A673 (cell line): Measurements from ENCODE around the gene LPIN3. TPM values are rescaled to one million over a fixed set of nuclear protein-coding genes. Genes with fewer than 3 reads are reported as not detected.
A peak's percentile ranks its signal among the peaks of the same experiment; 100 is the strongest.
"Not testable (repeated sequence)": the region's sequence is repeated elsewhere in the genome, so short reads cannot be mapped to it uniquely, and the experiment has no call there.

Experiments used
- BruUV-seq: library from RNA; stranded (reverse); fragments of 400-500 nt; replicated peaks from 2 replicates; lab custom pipeline; 2021; lab: Mats Ljungman, UMichigan
- CTCF ChIA-PET: fragments of 300-600 bp; sonication (Branson Sonifier 250); formaldehyde crosslinking; loops from one replicate; lab custom pipeline; 2022; ENCODE audit warnings: antibody characterized with exemption; lab: Charles Lee
- POLR2A ChIA-PET: fragments of 300-600 bp; sonication (Branson Sonifier 250); formaldehyde crosslinking; loops from one replicate; lab custom pipeline; 2022; ENCODE audit warnings: antibody characterized with exemption; ENCODE audit not compliant: low non-redundant PET; lab: Charles Lee
- DNase-seq: peaks from one replicate; pipeline ENCODE4 v3.0.0-alpha.2; 2015; ENCODE audit warnings: low spot score
- H3K27ac ChIP-seq: fragments of 200-600 bp; sonication (generic); 2 replicates; pipeline ENCODE4 v1.5.1; 2016; ENCODE audit warnings: mixed run types, low read depth, mild to moderate bottlenecking, mixed read lengths, antibody characterized with exemption, low read length; ENCODE audit not compliant: poor library complexity, severe bottlenecking
- H3K27me3 ChIP-seq: fragments of 200-600 bp; sonication (generic); replicated peaks from 2 replicates; pipeline ENCODE4 v1.6.1; 2017; ENCODE audit warnings: mixed run types, low read depth, mild to moderate bottlenecking, mixed read lengths, antibody characterized with exemption, low read length; ENCODE audit not compliant: insufficient read depth, poor library complexity
- H3K36me3 ChIP-seq: fragments of 200-600 bp; sonication (generic); 2 replicates; pipeline ENCODE4 v1.6.1; 2016; ENCODE audit warnings: mixed run types, mild to moderate bottlenecking, mixed read lengths, antibody characterized with exemption, low read length; ENCODE audit not compliant: insufficient read depth, poor library complexity, severe bottlenecking
- H3K4me1 ChIP-seq: fragments of 200-600 bp; sonication (generic); 2 replicates; pipeline ENCODE4 v1.6.1; 2017; ENCODE audit warnings: mixed run types, mild to moderate bottlenecking, mixed read lengths, antibody characterized with exemption, low read length; ENCODE audit not compliant: insufficient read depth, poor library complexity, severe bottlenecking
- H3K4me3 ChIP-seq: fragments of 200-600 bp; sonication (generic); 2 replicates; pipeline ENCODE4 v1.5.1; 2016; ENCODE audit warnings: low read depth, mixed run types, mild to moderate bottlenecking, mixed read lengths, low read length; ENCODE audit not compliant: poor library complexity, severe bottlenecking
- H3K9me3 ChIP-seq: fragments of 200-600 bp; sonication (generic); 2 replicates; pipeline ENCODE4 v1.6.1; 2016; ENCODE audit warnings: mixed run types, low read depth, mild to moderate bottlenecking, mixed read lengths, antibody characterized with exemption, low read length; ENCODE audit not compliant: poor library complexity, severe bottlenecking
- EZH2 ChIP-seq: fragments of 200-600 bp; sonication (generic); IDR thresholded peaks from 2 replicates; pipeline ENCODE4 v1.6.1; 2017; ENCODE audit warnings: borderline replicate concordance, low read depth, mild to moderate bottlenecking, mixed read lengths, antibody characterized with exemption, low read length; ENCODE audit not compliant: poor library complexity, severe bottlenecking
- intact Hi-C: fragments of 100-400 bp; cut with micrococcal nuclease; formaldehyde crosslinking; loops from one replicate; pipeline ENCODE4 v1.10.0; 2022; ENCODE audit not compliant: unreplicated experiment
- total RNA-seq: library from RNA; stranded (reverse); gene quantifications from 2 replicates; pipeline ENCODE4 v1.2.3, GENCODE V29; 2021
- TF ChIP-seq, protein P1 (sequence below): fragments of 300-800, 200-600 bp; sonication (generic); conservative IDR thresholded peaks from 2 replicates; pipeline ENCODE4 v1.5.1; 2017; ENCODE audit warnings: low read depth, mild to moderate bottlenecking, antibody characterized with exemption, low read length, moderate library complexity, mixed read lengths

Gene LPIN3
- total RNA-seq, 1 experiment from 2014 or later = 1.3 TPM

DNA sequence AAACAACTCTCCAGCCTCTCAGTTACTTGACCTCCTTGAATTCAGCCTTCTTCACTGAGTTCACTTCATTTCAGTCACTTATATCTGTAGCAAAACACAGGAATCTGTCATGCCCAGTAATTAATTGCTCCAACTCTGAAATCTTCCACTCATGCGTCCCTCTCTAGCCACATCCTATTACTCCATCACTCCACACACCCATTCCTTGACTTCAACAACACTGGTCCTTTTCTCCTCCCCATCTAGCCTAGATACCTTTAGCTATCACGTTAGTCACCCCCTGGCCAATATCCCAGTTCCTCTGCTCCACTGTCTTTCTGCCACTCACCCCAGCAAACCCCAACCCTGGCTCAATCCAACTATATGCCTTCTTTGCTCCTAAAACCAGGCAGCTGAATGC lies 30.8 kb upstream of the LPIN3 start:
- no TSS peak for BruUV-seq
- H3K4me3 ChIP-seq = no peak overlapping the region
- no peaks in the 10 kb centered on the region for H3K9me3 ChIP-seq
- H3K27me3 ChIP-seq = no peaks in the 10 kb centered on the region
- intact Hi-C loops = no loop called here
- CTCF ChIA-PET = interaction anchor here (0.7 kb wide), 1 partner anchor 36 kb away, joined by 4 read pairs; no protein-coding TSS in a partner anchor
- no peaks in the 10 kb centered on the region for H3K4me1 ChIP-seq
- H3K27ac ChIP-seq = no peak overlapping the region
- H3K36me3 ChIP-seq = no peaks in the 10 kb centered on the region
- POLR2A ChIA-PET = no interaction called here
- DNase-seq = no peak
- TF ChIP-seq EZH2 = no peak
- TF ChIP-seq, protein P1, sequence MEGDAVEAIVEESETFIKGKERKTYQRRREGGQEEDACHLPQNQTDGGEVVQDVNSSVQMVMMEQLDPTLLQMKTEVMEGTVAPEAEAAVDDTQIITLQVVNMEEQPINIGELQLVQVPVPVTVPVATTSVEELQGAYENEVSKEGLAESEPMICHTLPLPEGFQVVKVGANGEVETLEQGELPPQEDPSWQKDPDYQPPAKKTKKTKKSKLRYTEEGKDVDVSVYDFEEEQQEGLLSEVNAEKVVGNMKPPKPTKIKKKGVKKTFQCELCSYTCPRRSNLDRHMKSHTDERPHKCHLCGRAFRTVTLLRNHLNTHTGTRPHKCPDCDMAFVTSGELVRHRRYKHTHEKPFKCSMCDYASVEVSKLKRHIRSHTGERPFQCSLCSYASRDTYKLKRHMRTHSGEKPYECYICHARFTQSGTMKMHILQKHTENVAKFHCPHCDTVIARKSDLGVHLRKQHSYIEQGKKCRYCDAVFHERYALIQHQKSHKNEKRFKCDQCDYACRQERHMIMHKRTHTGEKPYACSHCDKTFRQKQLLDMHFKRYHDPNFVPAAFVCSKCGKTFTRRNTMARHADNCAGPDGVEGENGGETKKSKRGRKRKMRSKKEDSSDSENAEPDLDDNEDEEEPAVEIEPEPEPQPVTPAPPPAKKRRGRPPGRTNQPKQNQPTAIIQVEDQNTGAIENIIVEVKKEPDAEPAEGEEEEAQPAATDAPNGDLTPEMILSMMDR = no peak

DNA sequence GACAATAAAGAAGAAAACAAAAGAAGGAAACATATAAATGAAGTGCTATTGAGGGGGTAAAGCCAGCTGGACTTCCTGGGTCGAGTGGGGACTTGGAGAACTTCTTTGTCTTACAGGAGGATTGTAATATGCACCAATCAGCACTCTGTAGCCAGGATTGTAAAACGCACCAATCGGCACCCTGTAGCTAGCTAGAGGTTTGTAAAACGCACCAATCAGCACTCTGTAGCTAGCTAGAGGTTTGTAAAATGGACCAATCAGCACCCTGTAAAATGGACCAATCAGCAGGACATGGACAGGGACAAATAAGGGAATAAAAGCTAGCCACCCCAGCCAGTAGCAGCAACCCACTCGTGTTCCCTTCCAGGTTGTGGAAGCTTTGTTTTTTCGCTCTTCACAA lies 28.6 kb upstream of the LPIN3 start:
- H3K4me1 ChIP-seq, DNase-seq, intact Hi-C loops, POLR2A ChIA-PET, H3K27me3 ChIP-seq, H3K27ac ChIP-seq, H3K9me3 ChIP-seq, H3K4me3 ChIP-seq, H3K36me3 ChIP-seq, BruUV-seq: not testable (repeated sequence)
- CTCF ChIA-PET = interaction anchor here (0.6 kb wide), 1 partner anchor 80 kb away, joined by 3 read pairs; no protein-coding TSS in a partner anchor

DNA sequence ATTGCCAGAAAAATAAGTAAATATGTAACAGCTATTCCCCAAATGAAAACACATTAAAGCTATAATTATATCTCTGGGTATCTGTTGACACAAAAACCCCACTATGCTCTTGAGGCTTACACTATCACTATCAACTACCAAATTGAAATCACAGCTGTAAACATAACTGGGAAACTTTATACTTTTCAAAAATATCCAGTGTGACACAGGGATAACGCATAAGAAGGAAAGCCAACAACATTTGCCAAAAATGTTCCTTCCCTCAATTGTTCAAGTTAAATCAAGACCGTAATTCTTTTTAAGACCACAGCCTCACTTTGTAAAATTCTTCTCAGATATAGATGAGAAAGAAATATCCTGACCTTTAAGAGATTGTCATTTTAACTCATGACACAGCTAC lies 26.2 kb upstream of the LPIN3 start:
- DNase-seq = no peak
- BruUV-seq = no TSS peak
- POLR2A ChIA-PET = no interaction called here
- Histone ChIP-seq H3K27ac (no peak overlapping the region), H3K4me3 (no peak overlapping the region), H3K4me1 (peaks cover 10% of the 10 kb centered on the region), H3K9me3 (no peaks in the 10 kb centered on the region), H3K36me3 (no peaks in the 10 kb centered on the region), H3K27me3 (no peaks in the 10 kb centered on the region)
- CTCF ChIA-PET = no interaction called here
- TF ChIP-seq, protein P1 = no peak
- TF ChIP-seq EZH2 = no peak
- intact Hi-C loops = no loop called here

DNA sequence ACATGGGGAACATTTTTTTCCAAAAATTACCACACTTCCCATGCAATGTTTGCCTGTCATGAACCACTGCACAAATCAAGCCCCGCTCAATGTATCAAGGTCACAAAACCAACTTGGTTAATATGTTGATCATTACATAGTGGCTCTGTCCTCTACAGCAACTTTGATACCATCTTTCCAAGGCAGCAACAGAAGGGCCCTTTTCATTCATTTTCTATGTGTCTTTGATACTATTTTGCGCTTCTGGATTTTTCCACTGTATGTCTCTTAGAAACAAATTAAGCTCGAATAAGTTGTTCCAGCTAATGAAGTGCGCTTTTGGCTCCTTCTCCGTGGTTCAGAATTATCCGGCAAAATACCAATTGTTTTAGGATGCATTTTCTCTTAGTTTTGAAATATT lies 24.6 kb upstream of the LPIN3 start:
- intact Hi-C loops = no loop called here
- Histone ChIP-seq H3K27me3 (no peaks in the 10 kb centered on the region), H3K4me3 (peak overlapping the region; percentile 87), H3K27ac (no peak overlapping the region), H3K36me3 (no peaks in the 10 kb centered on the region), H3K4me1 (peaks cover 10% of the 10 kb centered on the region), H3K9me3 (no peaks in the 10 kb centered on the region)
- DNase-seq = no peak
- TSS peak; percentile 68 for BruUV-seq
- ChIA-PET POLR2A (no interaction called here), CTCF (no interaction called here)
- no peak for TF ChIP-seq EZH2
- TF ChIP-seq, protein P1 = no peak
